ENCODE data around the gene MAGED2. TPM values are rescaled to one million over a fixed set of nuclear protein-coding genes. Genes with fewer than 3 reads are reported as not detected.

Gene MAGED2
- total and polyA plus RNA-seq, 7 donors = 31.9 to 95.6 (median 56.5) TPM

DNA sequence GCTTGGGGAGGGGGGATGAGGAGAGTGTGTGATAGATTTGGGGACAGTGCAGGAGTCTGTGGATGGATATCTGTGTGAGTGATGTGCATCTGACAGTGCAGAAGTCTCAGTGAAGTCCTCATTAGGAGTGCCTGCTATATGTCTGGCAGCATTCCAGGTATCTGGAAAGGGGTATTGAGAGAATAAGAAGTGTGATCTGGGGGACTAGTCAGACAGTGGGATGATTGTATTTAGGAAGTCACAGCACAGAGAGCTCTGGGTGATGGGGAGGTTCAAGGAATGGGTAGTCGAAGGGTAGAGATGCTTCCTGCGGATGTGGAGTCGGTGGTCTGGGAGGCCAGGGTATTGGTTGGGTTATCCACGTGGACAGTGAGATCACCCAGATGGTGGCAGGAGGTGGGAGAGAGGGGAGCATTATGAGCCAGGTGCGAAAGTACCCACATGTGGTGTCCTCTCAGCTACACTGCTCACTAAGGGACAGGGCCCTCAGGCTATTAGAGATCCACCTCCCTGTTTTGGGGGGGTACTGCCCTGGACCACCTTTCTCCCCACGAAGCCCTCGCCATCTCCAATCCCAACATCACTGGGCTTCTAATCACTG, 9.8 kb downstream of the MAGED2 start:
- intact Hi-C loops (cut with DNase I) = no loop called here
- WGBS, 3 donors = 73 to 80% (median 77%) methylated on average over 4 to 7 of the region's 7 CpGs

GRCh38 chrX:54818221-54818620, 10.7 kb downstream of the MAGED2 start:
- Histone ChIP-seq H3K36me3 (ENCODE audit: insufficient read depth in 1 of 2, low read depth in 1 of 2) (peaks cover 0 to 33% of the 10 kb centered on the region in 2 donors), H3K27me3 (ENCODE audit: insufficient read depth in 3 of 3, low read length in 2 of 3) (no peaks in the 10 kb centered on the region), H3K27ac (no peak overlapping the region), H3K9me3 (no peaks in the 10 kb centered on the region), H3K4me3 (no peak overlapping the region), H3K4me1 (no peaks in the 10 kb centered on the region)
- ATAC-seq = no peak
- DNase-seq = no peak
- intact Hi-C loops (cut with DNase I) = no loop called here
- no peak for TF ChIP-seq CTCF (IDR thresholded peaks at IDR 0.05)
- 44 to 66% (median 60%) methylated on average over 4 to 5 of the region's 5 CpGs for WGBS, 3 donors

More for the DNA sequence above, 9.8 kb downstream of the MAGED2 start:
- DNase-seq = no peak
- no peaks in the 10 kb centered on the region for H3K4me1 ChIP-seq
- TF ChIP-seq CTCF (IDR thresholded peaks at IDR 0.05) = no peak
- no peaks in the 10 kb centered on the region for H3K9me3 ChIP-seq
- H3K27me3 ChIP-seq (ENCODE audit: insufficient read depth in 3 of 3, low read length in 2 of 3) = no peaks in the 10 kb centered on the region
- H3K4me3 ChIP-seq = no peak overlapping the region
- no peak overlapping the region for H3K27ac ChIP-seq
- ATAC-seq = no peak
- peaks cover 0 to 42% of the 10 kb centered on the region in 2 donors for H3K36me3 ChIP-seq (ENCODE audit: insufficient read depth in 1 of 2, low read depth in 1 of 2)

DNA sequence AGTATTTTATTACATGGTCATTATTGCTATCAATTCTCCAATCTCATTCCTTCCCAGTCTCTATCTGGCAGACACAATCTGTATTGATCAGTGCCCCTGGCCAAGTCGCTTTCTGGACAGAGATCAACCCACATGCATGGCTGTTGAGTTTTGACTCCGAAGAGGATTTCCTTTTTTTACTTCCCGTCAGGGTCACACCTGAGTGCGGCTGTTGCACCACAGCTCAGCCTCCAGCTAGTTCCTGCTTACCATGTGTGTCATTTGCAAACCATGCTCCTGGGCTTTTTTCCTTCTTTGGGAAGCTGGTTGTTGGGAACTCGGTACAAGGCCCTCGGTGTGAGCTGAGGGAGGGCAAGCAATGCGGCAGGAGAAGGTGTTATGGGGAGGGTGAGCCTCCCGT, 11.7 kb downstream of the MAGED2 start:
- intact Hi-C loops (cut with DNase I) = no loop called here
- no peak for TF ChIP-seq CTCF (IDR thresholded peaks at IDR 0.05)
- 63 to 72% (median 68%) methylated on average over 8 of the region's 8 CpGs for WGBS, 3 donors

GRCh38 chrX:54820737-54821136, 13.2 kb downstream of the MAGED2 start:
- Histone ChIP-seq H3K4me1 (no peaks in the 10 kb centered on the region), H3K36me3 (ENCODE audit: insufficient read depth in 1 of 2, low read depth in 1 of 2) (peaks cover 0 to 7% of the 10 kb centered on the region in 2 donors), H3K27ac (no peak overlapping the region), H3K27me3 (ENCODE audit: insufficient read depth in 3 of 3, low read length in 2 of 3) (no peaks in the 10 kb centered on the region), H3K9me3 (no peaks in the 10 kb centered on the region), H3K4me3 (no peak overlapping the region)
- intact Hi-C loops (cut with DNase I) = no loop called here
- DNase-seq (no peak), ATAC-seq (no peak)
- 66 to 91% (median 91%) methylated on average over 6 to 7 of the region's 7 CpGs for WGBS, 3 donors
- TF ChIP-seq CTCF (IDR thresholded peaks at IDR 0.05) = no peak

More for the DNA sequence above, 11.7 kb downstream of the MAGED2 start:
- Histone ChIP-seq H3K9me3 (no peaks in the 10 kb centered on the region), H3K4me3 (no peak overlapping the region), H3K4me1 (no peaks in the 10 kb centered on the region), H3K27me3 (ENCODE audit: insufficient read depth in 3 of 3, low read length in 2 of 3) (no peaks in the 10 kb centered on the region), H3K36me3 (ENCODE audit: insufficient read depth in 1 of 2, low read depth in 1 of 2) (peaks cover 0 to 23% of the 10 kb centered on the region in 2 donors), H3K27ac (no peak overlapping the region)
- no peak for DNase-seq
- ATAC-seq = no peak

DNA sequence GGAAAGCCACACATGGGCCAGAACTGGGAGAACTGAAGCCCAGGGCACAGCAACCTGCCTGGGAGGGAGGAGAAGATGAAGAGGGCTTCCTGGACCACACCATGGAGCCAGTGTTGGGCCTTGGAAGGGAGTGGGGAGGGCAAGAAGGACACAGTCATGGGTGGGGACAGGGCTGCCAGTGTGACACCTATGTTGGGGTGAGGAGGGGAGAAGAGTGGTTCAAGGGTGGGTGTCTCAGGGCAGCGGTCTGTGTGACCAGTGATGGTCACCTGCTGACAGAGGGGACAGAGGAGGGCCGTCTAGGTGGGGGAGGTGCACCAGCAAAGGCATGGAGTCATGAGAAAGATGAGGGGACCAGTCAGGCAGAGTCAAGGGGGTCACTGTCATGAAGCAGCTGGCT, 13.8 kb downstream of the MAGED2 start:
- no peak for TF ChIP-seq CTCF (IDR thresholded peaks at IDR 0.05)
- ATAC-seq = no peak
- H3K27ac ChIP-seq = no peak overlapping the region
- no peaks in the 10 kb centered on the region for H3K9me3 ChIP-seq
- no peak for DNase-seq
- no peaks in the 10 kb centered on the region for H3K4me1 ChIP-seq
- peaks cover 0 to 2% of the 10 kb centered on the region in 2 donors for H3K36me3 ChIP-seq (ENCODE audit: insufficient read depth in 1 of 2, low read depth in 1 of 2)
- WGBS, 3 donors = 78 to 93% (median 87%) methylated on average over 2 of the region's 2 CpGs
- intact Hi-C loops (cut with DNase I) = no loop called here
- H3K27me3 ChIP-seq (ENCODE audit: insufficient read depth in 3 of 3, low read length in 2 of 3) = no peaks in the 10 kb centered on the region
- H3K4me3 ChIP-seq = no peak overlapping the region

Measured in psoas muscle (tissue), 8 donors.